ENCODE measurements around the gene CLOCK. TPM values are rescaled to one million over a fixed set of nuclear protein-coding genes. Genes with fewer than 3 reads are reported as not detected.

Gene CLOCK
- total RNA-seq, 2 experiments from 2014 or later = 8.2 to 8.8 TPM

DNA sequence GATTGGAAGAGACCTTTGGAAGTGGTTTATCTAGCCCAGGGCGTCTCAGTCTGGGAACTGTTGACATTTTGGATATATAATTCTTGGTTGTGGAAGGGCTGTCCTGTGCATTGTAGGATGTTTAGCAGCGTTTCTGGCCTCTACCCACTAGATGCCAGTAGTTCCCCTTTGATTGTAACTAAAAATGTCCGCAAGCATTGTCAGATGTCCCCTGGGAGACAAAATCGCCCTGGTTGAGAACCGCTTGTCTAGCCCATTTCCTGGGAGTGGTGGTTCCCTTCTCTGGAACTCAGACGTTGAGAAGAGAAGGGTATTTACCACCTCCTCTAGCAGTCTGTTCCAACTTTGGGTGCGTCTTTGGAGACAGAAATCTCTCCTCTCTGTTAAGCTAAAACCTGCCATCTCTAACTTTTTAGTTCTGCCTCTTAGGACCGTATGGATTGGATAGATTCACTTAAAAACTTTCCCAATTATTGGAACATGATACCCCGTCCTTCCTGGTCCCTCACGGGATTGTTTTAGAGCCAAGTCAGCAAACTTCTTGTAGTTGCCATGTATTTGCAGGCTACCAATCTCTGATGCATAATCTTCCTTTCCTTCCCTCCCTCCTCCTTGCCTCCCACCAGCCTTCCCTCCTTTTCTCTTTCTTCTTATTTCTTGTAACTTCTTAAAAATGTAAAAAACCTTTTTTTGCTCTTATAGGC lies 137.1 kb downstream of the CLOCK start:
- TF ChIP-seq, protein P1, sequence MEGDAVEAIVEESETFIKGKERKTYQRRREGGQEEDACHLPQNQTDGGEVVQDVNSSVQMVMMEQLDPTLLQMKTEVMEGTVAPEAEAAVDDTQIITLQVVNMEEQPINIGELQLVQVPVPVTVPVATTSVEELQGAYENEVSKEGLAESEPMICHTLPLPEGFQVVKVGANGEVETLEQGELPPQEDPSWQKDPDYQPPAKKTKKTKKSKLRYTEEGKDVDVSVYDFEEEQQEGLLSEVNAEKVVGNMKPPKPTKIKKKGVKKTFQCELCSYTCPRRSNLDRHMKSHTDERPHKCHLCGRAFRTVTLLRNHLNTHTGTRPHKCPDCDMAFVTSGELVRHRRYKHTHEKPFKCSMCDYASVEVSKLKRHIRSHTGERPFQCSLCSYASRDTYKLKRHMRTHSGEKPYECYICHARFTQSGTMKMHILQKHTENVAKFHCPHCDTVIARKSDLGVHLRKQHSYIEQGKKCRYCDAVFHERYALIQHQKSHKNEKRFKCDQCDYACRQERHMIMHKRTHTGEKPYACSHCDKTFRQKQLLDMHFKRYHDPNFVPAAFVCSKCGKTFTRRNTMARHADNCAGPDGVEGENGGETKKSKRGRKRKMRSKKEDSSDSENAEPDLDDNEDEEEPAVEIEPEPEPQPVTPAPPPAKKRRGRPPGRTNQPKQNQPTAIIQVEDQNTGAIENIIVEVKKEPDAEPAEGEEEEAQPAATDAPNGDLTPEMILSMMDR (IDR thresholded peaks at IDR 0.05) = no peak
- ATAC-seq (no peak), DNase-seq (no peak)
- Mint-ChIP-seq H3K36me3 (ENCODE audit: low read depth) (peaks cover 38% of the 10 kb centered on the region), H3K4me3 (no peak overlapping the region), H3K27ac (no peak overlapping the region), H3K9me3 (no peaks in the 10 kb centered on the region), H3K27me3 (no peaks in the 10 kb centered on the region), H3K4me1 (ENCODE audit: low read depth) (peaks cover 32% of the 10 kb centered on the region)
- POLR2A ChIA-PET = interaction anchor here (0.6 to 1.3 kb wide), 2 partner anchors 9 to 14 kb away, joined by 5 to 6 read pairs; partner anchors contain the start of gene TMEM165
- CTCF ChIA-PET = interaction anchor here (0.8 to 1.9 kb wide), 4 partner anchors 8 to 64 kb away, joined by 3 to 5 read pairs (median 4); partner anchors contain the start of genes SRD5A3 and TMEM165
- intact Hi-C loops (cut with micrococcal nuclease) = no loop called here

DNA sequence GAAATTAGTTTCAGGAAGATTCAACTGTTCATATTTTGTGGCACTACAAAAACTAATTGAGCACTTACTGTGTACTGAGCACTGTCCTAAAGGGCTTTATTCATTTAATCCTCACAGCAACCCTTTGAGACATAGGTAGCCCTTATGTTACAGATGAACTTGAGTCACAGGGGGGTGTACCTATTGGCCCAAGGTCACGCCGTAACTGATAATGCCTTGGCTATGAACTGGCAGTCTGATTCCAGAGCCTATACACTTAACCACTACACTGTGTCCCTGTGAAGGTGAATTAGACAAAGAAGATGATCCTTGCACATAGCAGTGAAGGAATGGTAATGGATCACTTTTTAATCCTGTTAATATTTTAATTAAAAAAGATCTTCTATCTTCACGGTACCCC lies 138.9 kb downstream of the CLOCK start:
- intact Hi-C loops (cut with micrococcal nuclease) = no loop called here
- Mint-ChIP-seq H3K4me3 (no peak overlapping the region), H3K4me1 (ENCODE audit: low read depth) (peaks cover 38% of the 10 kb centered on the region), H3K9me3 (no peaks in the 10 kb centered on the region), H3K27ac (no peak overlapping the region), H3K36me3 (ENCODE audit: low read depth) (peaks cover 50% of the 10 kb centered on the region), H3K27me3 (no peaks in the 10 kb centered on the region)
- ChIA-PET POLR2A (no interaction called here), CTCF (interaction anchor here (1.2 to 1.9 kb wide), 3 partner anchors 10 to 147 kb away, joined by 3 to 6 read pairs (median 5); partner anchors contain the start of gene TMEM165)
- ATAC-seq (no peak), DNase-seq (no peak)
- TF ChIP-seq, protein P1 (IDR thresholded peaks at IDR 0.05) = no peak

DNA sequence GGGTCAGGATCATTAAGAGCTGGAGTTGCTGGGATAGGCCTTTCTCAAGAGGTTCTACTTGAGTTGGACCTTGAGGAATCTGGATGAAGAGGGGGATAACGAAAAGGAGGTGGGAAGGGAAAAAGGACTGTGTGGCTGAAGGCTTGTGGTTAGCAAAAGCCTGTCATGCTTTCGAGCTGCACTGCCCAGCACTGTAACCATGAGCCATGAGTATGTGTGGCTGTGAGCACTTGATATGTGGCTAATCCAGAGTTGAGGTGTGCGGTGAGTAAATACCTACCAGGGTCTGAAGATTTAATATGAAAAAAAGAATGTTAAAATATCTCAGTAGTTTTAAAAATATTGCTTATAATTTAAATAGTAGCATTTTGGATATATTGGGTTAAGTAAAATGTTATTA lies 139.6 kb downstream of the CLOCK start:
- ChIA-PET CTCF (interaction anchor here (1.2 to 1.9 kb wide), 2 partner anchors 11 to 147 kb away, joined by 3 to 6 read pairs; no protein-coding TSS in a partner anchor), POLR2A (no interaction called here)
- TF ChIP-seq, protein P1 (IDR thresholded peaks at IDR 0.05) = no peak
- Mint-ChIP-seq H3K9me3 (no peaks in the 10 kb centered on the region), H3K4me3 (no peak overlapping the region), H3K27ac (no peak overlapping the region), H3K4me1 (ENCODE audit: low read depth) (peaks cover 38% of the 10 kb centered on the region), H3K36me3 (ENCODE audit: low read depth) (peaks cover 50% of the 10 kb centered on the region), H3K27me3 (no peaks in the 10 kb centered on the region)
- no peak for ATAC-seq
- no peak for DNase-seq
- intact Hi-C loops (cut with micrococcal nuclease) = no loop called here

DNA sequence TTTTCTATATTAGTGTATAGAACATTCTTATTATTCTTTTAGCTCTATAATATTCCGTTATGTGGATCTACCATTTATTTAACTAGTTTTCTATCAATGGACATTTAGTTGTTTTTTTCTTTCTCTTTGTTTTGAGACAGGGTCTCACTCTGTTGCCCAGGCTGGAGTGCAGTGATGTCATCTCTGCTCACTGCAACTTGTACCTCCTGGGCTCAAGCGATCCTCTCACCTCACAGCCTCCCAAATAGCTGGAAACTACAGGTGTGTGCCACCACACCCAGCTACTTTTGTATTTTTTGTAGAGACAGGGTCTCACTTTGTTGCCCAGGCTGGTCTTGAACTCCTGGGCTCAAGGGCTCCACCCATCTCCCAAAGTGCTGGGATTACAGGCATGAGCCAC lies 140.2 kb downstream of the CLOCK start:
- CTCF ChIA-PET = interaction anchor here (1.1 kb wide), 1 partner anchor 22 kb away, joined by 3 read pairs; no protein-coding TSS in a partner anchor
- POLR2A ChIA-PET = no interaction called here
- intact Hi-C loops (cut with micrococcal nuclease) = no loop called here

More for the DNA sequence above, 140.2 kb downstream of the CLOCK start:
- Mint-ChIP-seq H3K4me3 (no peak overlapping the region), H3K27me3 (no peaks in the 10 kb centered on the region), H3K36me3 (ENCODE audit: low read depth) (peaks cover 46% of the 10 kb centered on the region), H3K9me3 (no peaks in the 10 kb centered on the region), H3K4me1 (ENCODE audit: low read depth) (peaks cover 36% of the 10 kb centered on the region), H3K27ac (no peak overlapping the region)
- DNase-seq = no peak
- no peak for ATAC-seq
- TF ChIP-seq, protein P1 (IDR thresholded peaks at IDR 0.05) = no peak

Data from activated CD8-positive, alpha-beta T cell treated with anti-CD3 and anti-CD28 coated beads for 36 hours (primary cell).